Germinal center (tissue), 1 donor: Measurements from ENCODE around the gene ZDHHC8.

Source experiments
- DNase-seq: peaks from one replicate; pipeline ENCODE4 v3.0.0; 2012; ENCODE audit warnings: mixed read lengths, low spot score

ZDHHC8 gene

DNA sequence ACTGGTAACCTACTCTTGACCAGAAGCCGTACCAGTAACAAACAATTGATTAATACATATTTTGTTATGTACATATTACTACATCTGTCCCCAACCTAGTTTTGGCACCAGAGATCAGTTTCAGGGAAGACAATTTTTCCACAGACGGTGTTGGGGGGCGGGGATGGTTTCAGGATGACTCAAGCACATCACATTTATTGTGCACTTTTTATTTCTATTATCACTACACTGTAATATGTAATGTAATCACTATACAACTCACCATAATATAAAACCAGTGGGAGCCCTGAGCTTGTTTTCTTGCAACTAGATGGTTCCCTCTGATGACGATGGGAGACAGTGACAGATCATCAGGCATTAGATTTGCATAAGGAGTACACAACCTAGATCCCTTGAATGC, 36.1 kb upstream of the ZDHHC8 start:
- DNase-seq, result no peak

DNA sequence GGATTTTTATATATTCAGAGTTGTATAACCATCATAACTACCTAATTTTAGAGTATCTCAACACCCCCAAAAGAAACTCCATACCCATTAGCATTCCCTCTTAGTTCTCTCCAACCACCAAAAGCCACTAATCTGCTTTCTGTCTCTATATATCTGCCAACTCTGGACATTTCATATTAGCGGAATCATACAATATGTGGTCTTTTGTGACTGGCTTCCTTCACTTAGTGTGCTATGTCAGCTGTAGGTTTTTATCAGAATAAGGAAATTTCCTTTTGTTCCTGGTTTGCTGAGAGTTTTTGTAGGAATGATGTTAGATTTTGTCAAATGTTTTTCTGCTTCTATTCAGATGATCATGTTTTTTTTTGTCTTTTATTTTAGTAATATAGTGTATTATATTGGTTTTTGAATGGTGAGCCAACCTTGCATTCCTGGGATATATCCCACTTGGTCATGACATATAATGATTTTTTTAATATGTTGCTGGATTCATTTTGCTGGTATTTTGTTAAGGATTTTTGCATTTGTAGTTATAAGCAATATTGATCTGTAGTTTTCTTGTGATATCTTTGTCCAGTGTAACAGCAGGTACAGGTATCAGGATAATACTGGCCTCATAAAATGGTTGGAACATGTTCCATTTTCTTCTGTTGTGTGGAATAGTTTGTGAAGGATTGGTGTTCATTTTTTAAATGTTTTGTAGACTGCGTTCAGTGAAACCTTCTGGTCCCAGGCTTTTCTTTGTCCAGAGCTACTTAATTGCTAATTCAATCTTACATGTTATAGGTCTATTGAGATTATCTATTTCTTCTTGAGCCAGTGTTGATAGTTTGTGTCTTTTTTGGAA, 34.8 kb upstream of the ZDHHC8 start:
- no peak for DNase-seq

DNA sequence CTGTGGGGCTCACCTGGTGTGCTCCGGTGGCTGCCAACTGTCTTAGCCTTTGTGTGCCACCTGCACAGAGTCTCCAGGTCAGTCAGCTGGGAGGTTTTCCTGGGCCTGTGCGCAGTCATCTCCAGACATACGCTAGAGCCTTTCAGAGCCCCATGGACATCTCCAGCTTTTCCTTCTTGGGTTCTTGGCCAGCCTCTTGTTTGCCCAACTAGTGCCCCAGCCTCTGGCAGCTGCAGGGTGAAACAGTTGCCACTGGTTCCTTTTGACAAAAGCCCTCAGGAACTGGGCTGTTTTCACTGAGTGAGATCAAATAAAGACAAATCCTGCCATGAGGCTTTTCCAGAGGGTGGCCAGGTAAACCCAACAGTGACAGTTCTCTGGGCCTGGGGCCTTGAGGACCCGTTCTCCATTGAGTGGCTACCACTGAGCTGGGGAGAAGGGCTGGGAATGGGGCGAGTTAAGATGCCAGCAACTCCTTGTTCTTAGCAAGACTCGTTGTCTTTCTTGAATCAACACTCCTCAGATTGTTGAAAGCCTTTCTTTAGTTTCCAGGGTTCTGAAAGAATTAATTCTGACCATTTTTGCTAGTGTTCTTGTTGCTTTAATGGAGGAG, 32.4 kb upstream of the ZDHHC8 start:
- no peak for DNase-seq

DNA sequence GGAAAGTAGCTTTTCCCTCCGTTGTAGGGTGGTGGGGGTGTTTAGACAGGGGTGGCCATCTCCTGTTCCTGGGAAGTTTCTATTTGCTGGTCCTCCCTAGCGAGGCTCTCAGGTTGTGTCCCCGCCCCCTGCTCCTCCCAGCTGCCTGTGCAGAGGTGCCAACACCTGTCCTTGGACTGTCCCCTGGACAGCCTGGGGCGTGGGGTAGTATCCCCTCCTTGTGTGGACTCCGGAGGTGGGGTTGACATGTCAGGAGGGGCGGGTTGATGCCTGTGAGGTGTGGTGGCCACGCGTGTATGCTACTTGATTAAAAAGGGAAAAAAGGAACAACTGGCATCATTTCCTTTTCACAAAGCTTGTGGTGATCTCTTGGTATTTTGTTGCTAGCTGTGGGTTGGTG, 30.0 kb upstream of the ZDHHC8 start:
- no peak for DNase-seq

DNA sequence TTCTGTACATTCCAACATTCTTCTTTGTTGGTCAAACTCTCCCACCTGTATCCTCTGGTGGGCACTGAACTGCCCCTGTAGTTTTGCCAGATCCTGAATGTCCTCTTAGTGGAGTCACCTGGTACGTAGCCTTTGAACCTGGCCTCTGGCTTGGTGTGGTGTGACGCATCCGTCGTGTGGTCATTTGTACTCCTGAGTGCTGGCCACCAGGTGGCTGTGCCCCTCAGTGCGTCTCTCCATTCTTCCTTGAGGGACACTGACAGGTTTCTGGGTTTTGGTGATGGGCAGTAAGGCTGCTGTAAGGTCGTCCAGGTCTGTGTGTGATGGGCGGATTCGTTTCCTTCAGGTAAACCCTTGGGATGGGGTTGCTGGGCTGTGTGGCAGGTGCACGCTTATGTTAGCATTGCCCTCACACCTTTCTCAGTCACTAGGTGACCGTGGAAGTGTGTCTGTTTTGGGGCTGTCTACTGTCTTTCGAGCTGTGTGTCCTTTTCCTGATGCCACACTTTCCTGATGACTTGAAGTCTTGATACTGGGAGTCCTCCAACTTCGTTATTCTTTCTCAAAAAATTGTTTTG, 29.3 kb upstream of the ZDHHC8 start:
- no peak for DNase-seq

DNA sequence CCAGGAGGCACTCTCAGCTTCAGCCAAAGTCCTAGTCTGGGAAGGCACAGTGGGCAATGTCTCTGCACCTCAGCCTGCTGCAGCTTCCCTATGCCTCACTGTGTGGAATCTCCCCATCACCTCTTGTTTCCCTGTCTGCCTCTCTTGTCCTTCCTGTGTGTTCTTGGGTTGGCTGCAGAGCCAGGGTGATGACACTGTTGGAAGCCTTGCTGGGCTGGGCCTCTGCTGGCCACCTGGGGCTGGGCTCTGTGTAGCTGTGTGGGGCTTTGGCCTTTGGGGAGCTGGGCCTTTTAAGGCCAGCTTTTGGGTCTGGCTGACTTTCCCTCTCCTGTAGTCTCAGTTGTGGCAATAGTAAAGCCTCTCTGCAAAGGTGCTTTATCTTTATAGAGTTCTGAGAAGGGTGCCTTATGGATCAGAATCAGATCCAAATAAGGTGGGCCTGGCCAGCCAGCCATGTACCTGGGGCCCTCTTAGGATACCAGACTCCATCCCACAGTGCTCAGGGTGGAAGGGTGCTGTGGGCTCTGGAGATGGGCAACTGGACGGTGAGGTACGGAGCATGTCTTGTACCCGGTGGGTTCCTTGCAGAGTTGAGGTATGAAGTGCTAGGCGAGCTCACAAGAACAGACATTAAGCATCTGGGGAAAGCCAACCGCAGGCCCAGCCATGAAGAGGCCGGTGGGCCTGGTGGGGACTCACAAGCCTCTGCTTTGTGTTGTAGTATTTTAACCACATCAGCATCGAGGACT, 26.0 kb upstream of the ZDHHC8 start:
- no peak for DNase-seq

DNA sequence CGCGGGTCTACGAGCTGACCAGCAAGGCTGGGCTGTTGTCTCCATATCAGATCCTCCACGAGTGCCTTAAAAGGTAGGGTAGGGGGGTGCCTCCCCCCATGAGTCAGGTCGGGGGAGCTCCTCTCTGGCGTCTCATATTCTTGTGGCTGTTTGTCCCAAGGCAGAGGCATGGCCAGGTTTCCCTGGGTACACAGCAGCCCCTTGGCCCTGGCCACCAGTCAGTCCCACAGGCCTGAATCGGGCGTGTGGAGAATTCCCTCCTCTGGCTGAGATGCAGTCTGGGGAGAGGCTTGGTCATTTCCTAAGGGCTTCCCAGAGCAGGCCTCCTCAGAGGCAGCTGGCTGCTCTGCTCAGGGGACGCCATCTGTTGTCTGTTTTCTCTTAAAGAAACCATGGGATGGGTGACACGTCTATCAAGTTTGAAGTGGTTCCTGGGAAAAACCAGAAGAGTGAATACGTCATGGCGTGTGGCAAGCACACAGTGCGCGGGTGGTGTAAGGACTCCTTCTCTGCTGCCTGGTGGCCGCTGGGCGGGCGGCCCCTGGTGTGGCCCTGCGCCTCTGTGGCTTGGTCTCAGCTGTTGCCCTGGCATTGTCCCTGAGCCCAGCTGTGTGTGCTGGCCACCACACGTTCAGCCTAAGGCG, 25.3 kb upstream of the ZDHHC8 start:
- DNase-seq, result no peak

DNA sequence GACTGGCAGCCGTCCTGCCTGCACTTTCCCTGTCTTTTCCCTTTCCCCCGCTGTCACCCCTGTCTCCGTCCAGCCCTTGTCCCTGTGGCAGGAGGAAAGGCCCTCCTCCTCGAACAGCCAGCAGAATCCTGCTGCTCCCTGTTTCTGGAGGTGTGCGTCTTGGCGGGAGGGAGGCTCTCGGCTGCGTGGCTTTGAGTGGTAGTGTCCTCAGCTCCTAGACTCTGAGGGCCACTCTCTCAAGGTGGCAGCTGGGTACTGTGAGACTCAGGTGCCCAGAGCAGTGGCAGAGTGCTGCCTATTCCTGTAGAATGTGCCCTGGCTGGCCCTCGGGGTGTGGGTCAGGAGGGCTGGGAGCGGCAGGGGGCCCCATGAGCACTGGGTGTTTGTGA, 24.8 kb upstream of the ZDHHC8 start:
- DNase-seq, result no peak

DNA sequence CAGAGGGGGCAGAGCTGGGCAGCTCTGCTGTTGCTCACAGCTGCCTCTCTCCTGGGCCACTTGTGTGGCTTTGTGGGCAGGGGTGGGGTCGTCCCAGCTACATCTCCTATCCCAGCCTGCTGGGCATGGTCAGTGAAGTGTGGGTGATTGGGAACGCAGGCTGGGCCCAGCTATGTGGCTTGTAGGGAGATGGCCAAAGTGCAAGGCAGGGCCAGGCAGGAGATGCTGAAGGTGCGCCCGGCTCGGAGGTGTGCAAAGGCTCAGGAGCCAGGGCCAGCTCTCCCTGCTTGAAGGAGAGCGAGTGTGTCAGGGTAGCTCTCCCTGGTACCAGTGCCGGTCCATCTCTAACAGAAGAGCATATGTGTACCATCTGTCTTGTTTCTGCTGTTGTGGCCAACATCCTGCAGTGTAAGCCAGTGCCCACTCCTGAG, 24.1 kb upstream of the ZDHHC8 start:
- DNase-seq, result no peak

DNA sequence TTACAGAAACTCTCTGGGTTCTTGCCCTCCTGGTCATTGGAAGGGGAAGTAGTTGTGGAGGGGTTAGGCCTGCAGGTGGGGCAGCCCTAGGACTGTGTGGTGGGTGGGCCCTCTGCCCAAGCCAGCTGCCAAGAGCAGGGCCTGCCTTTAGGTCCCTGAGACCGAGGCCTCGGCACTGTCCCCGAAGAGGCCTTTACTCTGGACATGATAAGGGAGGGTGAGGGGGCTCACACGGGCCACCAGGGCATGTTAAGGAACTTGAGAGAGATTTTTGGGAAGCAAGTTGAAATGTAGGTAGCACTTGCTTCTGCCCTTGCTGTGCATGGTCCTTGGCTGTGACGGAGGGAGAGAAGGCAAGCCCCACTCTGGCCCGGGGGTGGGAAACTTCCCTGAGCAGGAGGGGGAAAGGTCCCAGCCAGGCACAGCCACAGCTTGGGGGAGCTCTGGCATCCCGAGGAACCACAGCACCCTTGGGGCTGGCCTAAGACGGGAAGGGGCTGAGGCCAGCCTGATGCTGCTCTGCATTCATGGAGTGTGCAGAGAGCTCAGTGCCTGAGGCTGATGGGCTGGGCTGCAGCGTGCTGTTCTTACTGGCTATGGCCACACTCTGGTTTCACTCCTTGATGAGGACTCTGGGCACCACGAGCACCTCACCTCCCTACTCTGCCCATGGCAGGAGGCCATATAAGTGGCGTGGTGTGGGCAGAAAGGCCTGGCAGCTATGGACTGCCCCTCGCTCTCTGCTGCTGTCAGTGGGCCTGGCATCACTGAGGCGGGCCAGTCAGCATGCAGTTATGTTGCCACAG, 23.4 kb upstream of the ZDHHC8 start:
- no peak for DNase-seq

DNA sequence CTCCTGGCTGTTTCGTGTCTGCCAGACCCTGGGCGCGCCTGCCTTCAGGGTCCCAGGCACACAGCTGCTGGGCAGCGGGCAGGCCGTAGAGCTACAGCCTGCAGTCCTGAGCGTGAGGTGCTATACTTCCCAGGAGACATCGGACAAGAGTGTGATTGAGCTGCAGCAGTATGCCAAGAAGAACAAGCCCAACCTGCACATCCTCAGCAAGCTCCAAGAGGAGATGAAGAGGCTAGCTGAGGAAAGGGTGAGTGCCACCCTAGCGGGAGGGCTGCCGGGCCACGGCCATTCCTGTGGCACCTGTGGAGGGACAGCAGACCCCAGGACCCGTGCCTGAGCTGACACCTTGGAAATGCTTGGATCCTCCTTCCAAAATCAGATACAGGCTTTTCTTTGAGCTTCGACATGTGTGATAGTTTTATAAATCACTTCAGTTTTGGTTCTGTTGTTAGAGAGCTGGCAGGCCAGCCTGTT, 22.8 kb upstream of the ZDHHC8 start:
- DNase-seq, result no peak

DNA sequence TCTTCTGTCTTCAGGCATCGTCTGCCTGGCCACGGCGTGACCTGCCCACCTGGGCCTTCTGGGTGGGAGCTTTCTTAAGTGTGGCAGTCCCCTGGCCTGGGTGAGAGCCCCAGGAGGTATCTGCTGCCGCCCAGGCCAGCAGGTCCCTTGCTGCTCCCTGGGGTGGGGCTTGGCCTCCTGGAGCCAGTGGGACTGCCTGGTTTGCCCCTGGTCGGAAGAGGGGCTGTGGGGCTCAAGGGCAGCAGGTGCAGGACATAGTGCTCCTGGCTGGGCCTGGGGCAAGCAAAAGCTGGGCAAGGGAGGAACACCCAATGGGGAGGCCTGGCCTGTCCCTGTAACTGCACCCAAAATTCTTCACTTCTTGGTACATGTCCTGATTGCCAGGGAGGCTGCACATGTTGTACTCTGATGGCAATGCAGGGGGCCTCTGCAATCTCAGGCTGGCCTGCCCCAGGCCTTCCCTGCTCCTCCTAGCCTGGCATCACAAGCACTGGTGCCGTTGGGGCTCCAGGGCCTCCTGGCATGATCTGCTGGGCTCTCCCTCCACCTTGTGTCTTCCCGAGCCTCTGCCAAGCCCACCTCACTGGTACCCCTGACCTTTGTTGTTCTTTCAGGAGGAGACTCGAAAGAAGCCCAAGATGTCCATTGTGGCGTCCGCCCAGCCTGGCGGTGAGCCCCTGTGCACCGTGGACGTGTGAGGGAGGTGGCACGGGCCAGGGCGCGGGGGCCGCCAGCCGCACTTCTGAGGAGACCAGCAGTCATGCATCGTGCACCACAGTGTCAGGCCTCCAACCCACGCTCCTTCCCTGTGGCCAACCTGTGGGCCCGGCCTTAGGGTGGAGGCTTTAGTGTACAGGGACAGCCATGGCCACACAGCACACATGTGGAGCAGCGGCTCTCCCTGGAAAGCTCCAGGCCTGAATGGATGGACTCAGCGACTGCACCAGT, 21.9 kb upstream of the ZDHHC8 start:
- no peak for DNase-seq

DNA sequence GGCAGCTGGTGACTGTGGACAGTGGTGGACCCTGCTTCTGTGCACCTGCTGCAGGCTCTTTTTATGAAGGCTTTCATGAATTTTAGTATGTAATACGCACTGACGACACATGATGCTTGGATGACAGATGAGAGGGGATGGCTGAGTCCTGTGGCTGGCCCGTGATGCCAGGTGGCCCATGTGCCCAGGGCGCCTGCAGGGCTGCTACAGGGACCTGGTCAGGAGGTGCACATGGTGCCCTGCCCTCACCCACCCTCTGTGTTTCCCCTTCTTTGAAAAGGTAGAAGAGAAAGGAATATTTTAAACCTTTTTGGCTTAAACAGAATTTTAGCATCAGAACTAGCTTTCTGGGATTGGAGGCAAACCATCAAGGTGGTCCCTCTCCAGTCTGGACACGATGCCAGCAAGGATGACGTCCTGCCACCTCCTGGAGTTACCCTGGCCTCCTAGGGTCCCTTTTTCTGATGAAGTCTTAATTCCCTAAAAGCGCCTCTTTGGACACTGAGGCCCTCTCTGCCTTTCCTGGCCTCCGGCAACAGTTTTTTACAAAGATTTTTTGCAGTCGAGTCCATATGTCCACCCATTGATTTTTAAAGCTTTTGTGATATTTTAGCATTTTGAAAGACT, 21.1 kb upstream of the ZDHHC8 start:
- no peak for DNase-seq

DNA sequence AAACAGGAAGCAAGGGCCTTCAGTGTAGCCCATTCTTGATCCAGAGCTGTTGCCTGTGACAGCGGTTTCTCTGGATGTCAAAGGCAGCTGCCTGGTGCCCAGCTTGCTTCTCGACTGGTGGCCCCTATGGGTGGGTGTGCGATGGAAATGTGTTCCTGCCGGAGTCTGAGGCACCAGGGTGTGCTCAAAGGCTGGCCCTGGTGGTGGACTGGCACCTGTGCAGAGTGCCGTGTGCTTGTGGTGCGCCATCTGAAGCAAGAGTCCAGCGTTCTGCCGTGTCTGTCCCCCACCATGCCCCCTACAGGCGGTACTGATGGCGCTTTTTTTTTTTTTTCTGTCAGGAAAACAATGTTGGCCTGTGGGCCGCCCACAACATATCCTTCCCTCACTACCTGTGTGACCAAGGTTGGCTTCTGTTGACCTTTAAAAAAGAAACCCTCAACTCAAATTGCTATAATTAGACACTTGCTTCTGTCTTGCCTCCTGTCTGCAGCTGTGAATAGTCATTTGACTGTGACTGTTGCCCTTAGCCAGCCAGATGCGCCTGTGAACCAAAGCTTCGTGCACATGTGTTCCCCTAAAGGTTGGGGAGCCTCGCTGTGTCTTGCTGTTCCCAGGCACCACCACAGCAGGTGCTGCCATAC, 20.4 kb upstream of the ZDHHC8 start:
- DNase-seq, result peak; percentile 62

DNA sequence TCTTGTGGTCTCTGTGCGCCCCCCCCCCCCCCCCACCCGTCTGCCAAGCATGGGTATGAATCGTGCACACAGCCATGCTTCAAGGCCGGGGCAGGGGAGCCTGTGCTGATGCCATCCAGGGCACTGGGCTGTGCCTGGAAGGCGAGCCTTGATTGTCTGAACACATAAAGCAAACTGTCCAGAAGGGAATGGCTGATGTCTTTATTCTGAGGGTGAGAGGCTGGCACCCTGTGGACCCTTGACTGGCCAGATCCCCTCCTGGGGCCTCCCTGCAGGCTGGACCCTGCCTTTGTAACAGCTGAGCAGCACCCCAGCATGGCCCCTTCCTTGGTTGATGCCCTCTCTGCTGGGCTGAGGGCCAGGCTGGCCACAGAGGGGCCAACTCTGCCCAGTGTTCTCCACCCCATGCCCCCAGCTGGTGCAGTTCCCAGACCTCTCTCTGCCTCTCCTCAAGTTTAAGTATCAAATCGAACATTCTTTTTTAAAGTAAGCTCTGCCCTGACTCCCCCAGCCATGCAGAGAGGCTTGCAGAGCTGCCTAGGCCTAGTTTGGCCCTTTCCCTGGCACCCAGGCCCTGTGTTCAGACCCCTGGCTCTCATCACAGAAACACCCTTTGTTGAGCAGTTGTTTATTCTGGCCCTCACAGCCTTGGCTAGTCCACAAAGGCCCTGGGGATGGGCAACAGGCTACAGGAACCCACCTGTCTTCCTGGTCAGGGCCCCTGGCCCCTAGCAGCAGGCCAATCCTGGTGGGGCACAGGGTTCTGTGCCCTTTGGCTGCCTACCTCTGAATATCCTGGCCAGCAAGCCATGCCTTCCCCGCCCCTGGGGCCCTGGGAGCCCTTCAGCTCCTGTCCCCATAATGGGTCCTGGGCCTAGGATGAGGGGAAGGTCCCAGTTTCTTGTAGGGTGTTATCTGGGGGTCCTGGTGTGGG, 19.6 kb upstream of the ZDHHC8 start:
- no peak for DNase-seq

DNA sequence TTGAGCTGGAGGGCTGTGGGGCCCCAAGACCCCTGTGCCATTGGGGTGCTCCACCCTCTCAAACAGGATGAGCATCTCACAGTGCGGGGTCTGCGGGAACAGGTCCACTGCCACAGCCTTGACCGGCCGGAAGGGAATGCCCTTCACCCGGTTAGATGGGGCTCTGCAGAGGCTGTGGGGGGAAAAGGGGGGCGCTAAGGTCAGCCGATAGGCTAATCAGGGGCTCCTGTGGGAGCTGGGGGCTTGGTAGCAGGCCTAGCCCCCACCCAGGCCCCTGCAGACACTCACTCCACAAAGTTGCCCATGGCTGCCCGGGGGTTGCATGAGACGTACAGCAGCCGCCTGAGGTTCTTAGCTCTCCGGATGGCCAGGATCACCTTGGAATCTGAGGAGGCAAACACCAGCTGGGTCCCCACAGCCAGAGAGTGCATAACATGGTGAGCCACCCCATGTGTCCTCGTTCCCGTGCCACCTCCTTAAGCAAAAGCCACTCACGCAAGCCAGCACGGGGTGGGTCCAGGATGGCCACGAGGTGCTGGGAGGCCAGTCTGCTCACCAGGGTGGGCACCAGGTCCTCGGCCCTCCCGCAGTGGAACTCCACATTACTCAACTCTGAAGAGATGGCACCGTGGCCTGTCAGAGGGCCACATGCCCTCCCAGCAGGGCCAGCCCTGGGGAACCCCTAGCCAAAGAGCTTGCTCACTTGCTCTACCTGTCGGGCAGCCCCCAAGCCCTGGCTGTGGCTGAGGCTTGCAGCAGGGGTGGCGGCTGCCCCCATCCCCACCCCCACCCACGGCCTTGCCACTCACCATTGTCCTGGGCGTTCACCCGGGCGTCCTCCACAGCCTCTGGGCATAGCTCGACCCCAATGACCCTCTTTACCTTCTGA, 18.7 kb upstream of the ZDHHC8 start:
- DNase-seq, result no peak
